ENCODE data around the gene PSMD11. TPM values are rescaled to one million over a fixed set of nuclear protein-coding genes. Genes with fewer than 3 reads are reported as not detected.

The PSMD11 gene
- total RNA-seq, 1 donor from 2014 or later: 6.3 TPM

GRCh38 chr17:32498391-32498790, 54.1 kb downstream of the PSMD11 start:
- TF ChIP-seq CTCF (IDR thresholded peaks at IDR 0.05): no peak
- Histone ChIP-seq H3K36me3 (peaks cover 13 to 14% of the 10 kb centered on the region in 2 donors), H3K27me3 (no peaks in the 10 kb centered on the region), H3K27ac (peak overlapping the region; percentile 67 to 92), H3K9me3 (no peaks in the 10 kb centered on the region), H3K4me1 (peaks cover 20 to 33% of the 10 kb centered on the region in 2 donors), H3K4me3 (no peak overlapping the region)
- intact Hi-C loops (cut with DNase I): loop anchor here (5.0 kb wide), 2 partner anchors 379 to 429 kb away; partner anchors contain the start of genes MYO1D and TMEM98
- no peak for DNase-seq (ENCODE audit: low spot score in 2 of 2)

DNA sequence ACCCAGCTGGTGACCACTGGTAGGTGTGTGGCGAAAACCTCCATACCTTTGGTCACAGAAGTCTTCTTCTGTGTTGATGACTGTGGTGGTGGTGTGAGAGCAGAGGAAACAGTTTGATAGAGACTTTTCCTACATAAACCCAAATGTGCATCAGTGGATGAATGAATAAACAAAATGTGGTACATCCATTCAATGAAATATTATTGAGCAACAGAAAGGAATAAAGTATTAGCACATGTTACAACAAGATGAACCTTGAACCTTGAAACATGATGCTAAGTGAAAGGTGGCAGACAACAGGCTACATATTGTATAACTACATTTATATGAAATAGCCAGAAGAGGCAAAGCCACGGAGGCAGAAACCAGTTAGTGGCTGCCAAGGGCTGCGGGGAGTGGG, 57.7 kb downstream of the PSMD11 start:
- TF ChIP-seq CTCF (IDR thresholded peaks at IDR 0.05): no peak
- no peak for DNase-seq (ENCODE audit: low spot score in 2 of 2)
- no peak overlapping the region for H3K27ac ChIP-seq
- H3K4me3 ChIP-seq: no peak overlapping the region
- H3K9me3 ChIP-seq: no peaks in the 10 kb centered on the region
- intact Hi-C loops (cut with DNase I): no loop called here
- H3K4me1 ChIP-seq: peaks cover 4 to 11% of the 10 kb centered on the region in 2 donors
- no peaks in the 10 kb centered on the region for H3K36me3 ChIP-seq
- no peaks in the 10 kb centered on the region for H3K27me3 ChIP-seq

DNA sequence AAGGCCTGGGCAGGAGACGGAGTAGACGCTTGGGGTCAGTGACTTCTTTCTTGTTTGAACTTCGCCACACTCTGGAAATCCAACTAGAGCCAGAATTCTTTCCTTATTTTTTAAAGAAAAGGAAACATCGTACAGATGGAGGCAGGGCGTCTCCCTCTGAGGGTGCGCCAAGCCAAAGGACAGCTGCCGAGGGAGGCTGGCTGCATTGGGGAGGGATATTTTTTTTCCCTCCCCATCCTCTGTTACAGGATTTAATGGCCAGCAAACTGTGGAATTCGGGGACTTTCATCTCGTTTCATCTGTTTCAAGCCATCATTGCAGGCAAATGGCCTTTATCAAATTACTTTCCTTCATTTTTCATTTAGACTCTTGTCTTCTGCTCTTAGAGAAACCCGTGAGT, 58.4 kb downstream of the PSMD11 start:
- Histone ChIP-seq H3K27me3 (no peaks in the 10 kb centered on the region), H3K4me3 (no peak overlapping the region), H3K36me3 (no peaks in the 10 kb centered on the region), H3K4me1 (peaks cover 2 to 5% of the 10 kb centered on the region in 2 donors), H3K9me3 (no peaks in the 10 kb centered on the region), H3K27ac (no peak overlapping the region)
- no peak for DNase-seq (ENCODE audit: low spot score in 2 of 2)
- TF ChIP-seq CTCF (IDR thresholded peaks at IDR 0.05): no peak
- intact Hi-C loops (cut with DNase I): no loop called here

DNA sequence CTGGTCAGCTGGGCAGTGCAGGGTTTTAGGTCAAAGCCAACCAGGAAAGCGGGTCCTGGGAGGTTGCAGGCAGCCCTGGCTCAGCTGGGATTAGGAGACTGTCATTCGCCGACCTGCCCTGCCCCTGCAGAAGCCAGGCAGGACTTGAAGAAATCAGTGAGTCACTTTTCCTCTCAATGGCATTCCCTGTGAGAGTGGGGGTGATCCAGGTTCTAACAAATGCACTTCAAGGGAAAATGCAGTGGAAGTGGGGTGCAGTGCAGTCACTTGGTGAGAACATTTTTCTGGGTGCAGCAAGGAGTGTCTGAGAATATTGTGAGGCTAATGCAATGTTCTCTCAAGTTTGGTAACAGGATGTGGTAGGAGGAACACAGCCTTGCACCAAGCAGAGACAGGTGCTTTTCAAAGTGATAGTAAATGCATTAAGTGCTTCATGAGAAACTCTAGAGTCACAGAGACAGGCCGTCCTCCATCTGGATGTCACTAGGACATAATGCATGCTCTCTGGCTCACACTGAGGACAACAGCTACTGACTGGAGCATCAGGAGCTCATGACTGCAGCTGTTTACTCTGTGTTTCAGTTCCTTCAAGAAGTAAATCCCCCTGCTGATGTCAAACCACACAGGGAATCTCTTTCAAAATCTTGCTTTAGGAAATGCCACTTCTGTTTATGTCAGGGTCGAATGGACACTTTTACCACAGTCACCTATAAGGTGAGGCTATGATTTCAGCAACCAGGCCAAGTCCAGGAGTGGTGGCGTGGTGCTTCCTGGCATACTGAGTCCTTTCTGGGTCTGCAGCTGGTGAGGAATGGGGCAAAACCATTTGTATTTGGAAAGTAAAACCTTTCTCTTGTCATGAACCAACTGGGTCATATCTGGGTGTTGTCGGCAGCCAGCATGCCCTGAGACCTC, 59.2 kb downstream of the PSMD11 start:
- peak overlapping the region; percentile 31 to 50 for H3K27ac ChIP-seq

More for the DNA sequence above, 59.2 kb downstream of the PSMD11 start:
- H3K27me3 ChIP-seq: no peaks in the 10 kb centered on the region
- no peaks in the 10 kb centered on the region for H3K9me3 ChIP-seq
- intact Hi-C loops (cut with DNase I): no loop called here
- H3K4me1 ChIP-seq: peaks cover 0 to 5% of the 10 kb centered on the region in 2 donors
- DNase-seq (ENCODE audit: low spot score in 2 of 2): no peak
- TF ChIP-seq CTCF (IDR thresholded peaks at IDR 0.05): no peak
- H3K4me3 ChIP-seq: no peak overlapping the region
- H3K36me3 ChIP-seq: no peaks in the 10 kb centered on the region

Measured in ascending aorta (tissue), 2 donors.